Activated CD4-positive, alpha-beta T cell treated with anti-CD3 and anti-CD28 coated beads, Interleukin-2, amount 10 ng/mL, durations not matched to agents 24 days and 14 days (primary cell): Measurements from ENCODE around the gene FABP1. TPM values are rescaled to one million over a fixed set of nuclear protein-coding genes. Genes with fewer than 3 reads are reported as not detected.

Experiments
- DNase-seq: peaks from one replicate; pipeline ENCODE4 v3.0.0; 2022
- H3K27ac Mint-ChIP-seq: one replicate; pipeline ENCODE4 v1.8.0; 2022; ENCODE audit warnings: mild to moderate bottlenecking, mixed read lengths
- H3K27me3 Mint-ChIP-seq: one replicate; pipeline ENCODE4 v1.8.0; 2022; ENCODE audit warnings: mixed read lengths
- H3K36me3 Mint-ChIP-seq: one replicate; pipeline ENCODE4 v1.8.0; 2022; ENCODE audit warnings: low read depth, mild to moderate bottlenecking, mixed read lengths
- H3K4me1 Mint-ChIP-seq: one replicate; pipeline ENCODE4 v1.8.0; 2021; ENCODE audit warnings: mixed read lengths
- H3K4me3 Mint-ChIP-seq: one replicate; pipeline ENCODE4 v1.8.0; 2022; ENCODE audit warnings: mild to moderate bottlenecking, moderate library complexity, mixed read lengths
- H3K9me3 Mint-ChIP-seq: one replicate; pipeline ENCODE4 v1.8.0; 2021; ENCODE audit warnings: mixed read lengths
- intact Hi-C: fragments of 100-400 bp; cut with micrococcal nuclease; formaldehyde crosslinking; loops from one replicate; pipeline ENCODE4 v1.15.1; 2023
- total RNA-seq: library from RNA; stranded (reverse); gene quantifications from 2 replicates; pipeline ENCODE4 v1.2.3, GENCODE V29; 2022

FABP1 gene
- total RNA-seq, 1 donor from 2014 or later = not detected

DNA sequence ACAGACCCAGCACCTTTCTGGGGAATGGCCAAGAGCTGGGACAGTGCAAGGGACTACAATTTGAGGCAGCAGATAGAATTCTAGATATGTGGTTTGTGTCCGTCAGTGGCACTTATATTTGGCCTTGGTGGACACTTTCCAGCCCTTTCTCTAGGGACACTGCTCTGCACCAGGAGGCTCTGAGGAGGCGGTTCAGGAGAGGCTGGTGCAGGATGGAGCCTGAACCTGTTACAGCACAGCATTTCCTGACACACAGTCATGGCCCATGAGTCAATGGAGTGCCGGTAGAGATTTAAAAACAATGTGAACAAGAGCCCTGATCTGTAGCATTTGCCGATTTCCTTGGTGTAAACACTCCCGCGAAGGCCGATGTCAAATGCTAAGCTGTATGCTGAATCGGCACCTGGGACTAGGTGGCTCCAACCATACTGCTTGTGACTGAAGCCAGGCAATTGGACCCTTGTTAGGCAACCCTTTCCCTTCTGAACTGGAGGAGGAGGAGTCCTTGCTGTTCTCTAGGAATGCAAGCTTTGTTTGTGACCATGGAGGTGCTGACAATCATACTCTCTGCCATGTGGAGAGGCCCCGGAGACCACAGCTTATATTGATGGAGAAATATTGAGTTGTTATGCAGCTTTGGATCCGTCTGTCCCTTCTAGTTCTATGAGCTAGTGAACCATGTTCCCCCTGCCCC, 11.9 kb downstream of the FABP1 start:
- DNase-seq = no peak
- Mint-ChIP-seq H3K4me1 (no peaks in the 10 kb centered on the region), H3K9me3 (no peaks in the 10 kb centered on the region), H3K27ac (no peak overlapping the region), H3K36me3 (no peaks in the 10 kb centered on the region), H3K4me3 (no peak overlapping the region), H3K27me3 (peaks cover 3% of the 10 kb centered on the region)
- intact Hi-C loops = no loop called here

DNA sequence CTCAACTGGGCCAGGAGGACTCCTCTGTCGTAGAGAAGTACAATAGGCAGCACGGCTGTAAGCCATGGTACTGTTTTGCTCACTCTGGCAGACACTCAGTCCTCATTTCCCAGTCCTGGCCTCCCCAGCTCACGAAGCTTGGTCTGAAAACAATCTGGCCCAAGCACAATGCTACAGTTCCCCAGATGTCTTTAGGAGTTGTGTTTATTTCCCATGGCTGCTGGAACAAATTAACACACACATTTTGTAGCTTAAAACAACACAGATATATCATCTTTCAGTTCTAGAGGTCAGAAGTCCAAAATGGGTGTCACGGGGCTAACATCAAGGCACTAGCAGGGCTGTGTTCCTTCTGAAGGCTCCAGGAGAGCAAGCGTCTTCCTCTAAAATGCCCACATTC, 13.0 kb downstream of the FABP1 start:
- H3K36me3 Mint-ChIP-seq = no peaks in the 10 kb centered on the region
- no peak for DNase-seq
- no peak overlapping the region for H3K27ac Mint-ChIP-seq
- no peak overlapping the region for H3K4me3 Mint-ChIP-seq
- H3K9me3 Mint-ChIP-seq = no peaks in the 10 kb centered on the region
- no peaks in the 10 kb centered on the region for H3K4me1 Mint-ChIP-seq
- H3K27me3 Mint-ChIP-seq = peaks cover 2% of the 10 kb centered on the region
- intact Hi-C loops = no loop called here

DNA sequence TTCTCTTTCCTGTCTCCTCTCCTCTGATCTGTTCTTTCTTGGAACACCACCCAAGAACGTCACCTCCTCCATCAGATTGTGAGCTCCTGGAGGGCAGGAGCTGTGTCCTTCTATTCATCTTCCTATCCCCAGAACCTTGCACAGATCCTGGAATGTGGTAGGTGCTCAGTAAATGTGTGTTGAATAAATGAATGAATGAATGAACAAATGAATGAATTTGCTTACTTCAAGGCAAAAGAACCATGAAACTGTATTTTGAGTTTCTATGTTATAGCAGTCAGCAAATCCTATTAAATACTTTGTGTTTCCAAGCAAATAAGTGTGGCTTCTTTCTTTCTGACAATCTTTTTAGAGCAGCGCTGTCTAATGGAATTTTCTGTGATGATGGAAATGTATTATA, 14.8 kb downstream of the FABP1 start:
- no peaks in the 10 kb centered on the region for H3K36me3 Mint-ChIP-seq
- no peaks in the 10 kb centered on the region for H3K4me1 Mint-ChIP-seq
- DNase-seq = no peak
- no peaks in the 10 kb centered on the region for H3K9me3 Mint-ChIP-seq
- intact Hi-C loops = no loop called here
- H3K27ac Mint-ChIP-seq = no peak overlapping the region
- no peak overlapping the region for H3K4me3 Mint-ChIP-seq
- H3K27me3 Mint-ChIP-seq = peaks cover 2% of the 10 kb centered on the region

DNA sequence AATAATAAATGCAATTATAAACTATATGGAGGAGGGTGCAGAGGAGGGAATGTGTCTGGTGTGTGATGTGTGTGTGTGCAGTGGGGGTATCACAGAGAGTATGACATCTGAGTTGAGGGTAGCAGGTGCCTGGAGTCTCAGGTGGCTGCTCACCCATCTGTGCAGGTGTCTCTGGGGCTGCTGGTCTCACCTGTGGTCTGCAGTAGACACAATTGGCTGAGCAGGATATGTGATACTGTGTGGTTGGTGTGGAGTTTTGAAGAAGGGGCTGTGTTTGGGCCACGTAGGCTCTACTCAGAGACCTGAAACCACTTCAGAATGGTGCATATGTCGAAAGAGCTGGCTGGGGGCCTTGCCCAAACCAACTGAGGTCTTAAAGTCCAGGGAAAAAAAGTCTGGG, 17.0 kb downstream of the FABP1 start:
- Mint-ChIP-seq H3K36me3 (no peaks in the 10 kb centered on the region), H3K4me3 (no peak overlapping the region), H3K27ac (no peak overlapping the region), H3K27me3 (no peaks in the 10 kb centered on the region), H3K9me3 (no peaks in the 10 kb centered on the region), H3K4me1 (no peaks in the 10 kb centered on the region)
- DNase-seq = no peak
- intact Hi-C loops = no loop called here

DNA sequence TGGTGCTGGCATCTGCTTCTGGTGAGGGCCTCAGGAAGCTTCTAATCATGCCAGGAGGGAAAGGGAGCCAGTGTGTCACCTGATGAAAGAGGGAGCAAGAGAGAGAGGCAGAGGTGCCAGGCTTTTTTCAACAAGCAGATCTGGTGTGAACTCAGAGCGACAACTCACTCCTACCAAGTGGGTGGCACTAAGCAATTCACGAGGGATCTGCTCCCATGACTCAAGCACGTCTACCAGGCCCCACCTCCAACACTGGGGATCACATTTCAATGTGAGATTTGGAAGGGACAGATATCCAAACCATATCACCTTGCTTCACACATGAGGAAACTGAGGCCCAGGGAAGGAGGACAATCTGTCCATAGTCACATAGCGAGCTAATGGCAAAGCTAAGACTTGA, 19.1 kb downstream of the FABP1 start:
- no peaks in the 10 kb centered on the region for H3K9me3 Mint-ChIP-seq
- no peaks in the 10 kb centered on the region for H3K4me1 Mint-ChIP-seq
- H3K36me3 Mint-ChIP-seq = no peaks in the 10 kb centered on the region
- intact Hi-C loops = no loop called here
- no peak overlapping the region for H3K4me3 Mint-ChIP-seq
- no peak overlapping the region for H3K27ac Mint-ChIP-seq
- DNase-seq = no peak
- no peaks in the 10 kb centered on the region for H3K27me3 Mint-ChIP-seq

DNA sequence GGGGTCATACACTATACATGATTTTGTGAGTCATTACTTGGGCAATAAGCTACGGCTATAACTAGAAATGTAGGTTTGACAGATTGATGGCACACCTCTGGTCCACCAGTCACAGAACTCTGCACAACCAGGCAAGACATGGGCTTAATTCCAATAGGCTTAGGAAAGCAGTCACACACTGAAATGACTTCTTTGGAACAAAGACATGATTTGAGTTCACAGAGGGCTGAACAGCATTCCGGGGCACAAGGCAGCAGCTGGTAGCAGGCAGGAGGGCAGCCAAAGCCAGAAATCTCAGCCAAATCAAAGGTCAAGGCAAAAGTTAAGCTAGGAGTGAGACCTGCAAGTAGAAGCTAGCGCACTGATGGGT, 27.4 kb downstream of the FABP1 start:
- H3K4me1 Mint-ChIP-seq = no peaks in the 10 kb centered on the region
- DNase-seq = no peak
- intact Hi-C loops = no loop called here
- H3K27ac Mint-ChIP-seq = no peak overlapping the region
- H3K36me3 Mint-ChIP-seq = no peaks in the 10 kb centered on the region
- no peaks in the 10 kb centered on the region for H3K27me3 Mint-ChIP-seq
- no peak overlapping the region for H3K4me3 Mint-ChIP-seq
- no peaks in the 10 kb centered on the region for H3K9me3 Mint-ChIP-seq

DNA sequence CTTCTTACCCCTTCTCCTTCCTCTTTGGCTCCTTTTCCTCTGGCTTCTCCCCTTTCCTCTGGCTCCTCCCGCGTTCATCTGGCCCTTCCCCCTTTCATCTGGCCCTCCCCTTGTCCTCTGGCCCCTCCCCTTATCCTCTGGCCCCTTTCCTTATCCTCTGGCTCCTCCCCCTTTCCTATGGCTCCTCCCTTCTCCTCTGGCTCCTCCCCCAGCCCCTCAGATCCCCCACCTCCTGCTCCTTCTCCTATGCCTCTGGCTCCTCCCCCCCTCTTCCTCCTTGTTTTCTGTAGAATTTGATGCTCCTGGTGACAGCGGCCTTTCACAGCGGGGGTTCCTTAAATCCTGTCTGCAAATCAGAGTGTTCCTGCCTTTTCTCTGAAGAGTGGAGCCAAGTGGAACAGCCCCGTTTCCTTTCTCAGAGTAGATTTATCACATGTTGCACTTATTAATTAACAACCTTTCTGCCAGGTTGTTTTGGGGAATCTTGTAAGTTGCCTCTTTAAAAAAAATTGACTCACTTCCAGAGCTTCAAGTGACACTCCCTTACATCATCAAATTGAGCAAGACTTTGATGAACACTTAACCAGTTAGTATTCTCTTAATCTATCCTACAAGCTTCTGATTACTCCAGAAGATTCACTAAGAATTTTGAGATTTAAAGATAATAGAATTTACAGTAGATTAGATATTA, 27.9 kb downstream of the FABP1 start:
- Mint-ChIP-seq H3K27ac (no peak overlapping the region), H3K4me3 (no peak overlapping the region), H3K27me3 (no peaks in the 10 kb centered on the region), H3K9me3 (no peaks in the 10 kb centered on the region), H3K36me3 (no peaks in the 10 kb centered on the region), H3K4me1 (no peaks in the 10 kb centered on the region)
- intact Hi-C loops = no loop called here
- no peak for DNase-seq

DNA sequence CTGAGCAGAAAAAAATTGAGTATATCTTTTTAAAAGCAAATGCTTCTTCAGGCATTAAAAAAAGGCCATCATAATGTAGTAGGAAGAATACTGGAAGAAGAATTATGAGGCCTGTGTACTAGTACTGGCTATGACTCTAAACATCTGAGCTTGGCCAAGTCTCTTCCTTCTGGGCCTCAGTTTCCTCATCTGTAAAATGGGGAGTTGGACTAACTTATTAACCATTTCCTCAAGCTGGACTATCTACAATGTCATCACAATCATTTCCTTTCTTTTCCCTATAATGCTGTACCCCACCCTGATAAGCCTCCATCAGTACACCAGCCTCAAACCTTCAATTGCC, 29.3 kb downstream of the FABP1 start:
- H3K9me3 Mint-ChIP-seq = no peaks in the 10 kb centered on the region
- no peaks in the 10 kb centered on the region for H3K4me1 Mint-ChIP-seq
- no peak overlapping the region for H3K27ac Mint-ChIP-seq
- intact Hi-C loops = no loop called here
- no peak overlapping the region for H3K4me3 Mint-ChIP-seq
- H3K27me3 Mint-ChIP-seq = no peaks in the 10 kb centered on the region
- no peak for DNase-seq
- no peaks in the 10 kb centered on the region for H3K36me3 Mint-ChIP-seq

DNA sequence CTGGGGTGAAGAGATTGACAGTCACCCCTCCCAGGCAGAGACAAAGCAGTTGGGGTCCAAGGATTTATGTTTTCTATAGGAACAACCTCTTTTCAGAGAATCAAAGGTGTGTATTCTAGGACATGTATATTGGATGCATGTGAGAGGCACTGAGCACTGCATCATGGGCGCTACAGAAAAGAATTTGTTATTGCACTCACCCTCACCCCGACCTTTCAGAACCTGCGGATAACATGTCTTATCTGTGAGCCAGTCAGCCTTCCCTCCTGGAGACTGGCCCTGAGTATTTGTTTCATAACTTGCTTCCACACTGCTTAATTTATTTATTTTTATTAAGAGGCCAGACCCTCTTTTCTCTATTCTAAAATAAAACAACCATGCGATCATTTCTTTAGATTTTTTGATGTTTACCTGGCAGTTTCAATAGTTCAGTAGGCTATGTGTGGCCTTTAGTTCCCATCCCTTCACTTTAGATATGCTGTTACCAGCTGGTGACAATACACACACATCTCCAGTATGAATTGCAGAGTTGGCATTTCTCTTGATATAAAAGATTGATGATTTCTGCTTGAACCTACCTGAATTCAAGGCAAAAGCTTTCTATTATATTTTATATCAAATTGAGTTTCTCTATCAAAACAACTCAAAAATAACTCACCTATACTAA, 29.8 kb downstream of the FABP1 start:
- DNase-seq = no peak
- intact Hi-C loops = no loop called here
- no peaks in the 10 kb centered on the region for H3K9me3 Mint-ChIP-seq
- no peak overlapping the region for H3K4me3 Mint-ChIP-seq
- no peak overlapping the region for H3K27ac Mint-ChIP-seq
- no peaks in the 10 kb centered on the region for H3K36me3 Mint-ChIP-seq
- H3K4me1 Mint-ChIP-seq = no peaks in the 10 kb centered on the region
- H3K27me3 Mint-ChIP-seq = no peaks in the 10 kb centered on the region

DNA sequence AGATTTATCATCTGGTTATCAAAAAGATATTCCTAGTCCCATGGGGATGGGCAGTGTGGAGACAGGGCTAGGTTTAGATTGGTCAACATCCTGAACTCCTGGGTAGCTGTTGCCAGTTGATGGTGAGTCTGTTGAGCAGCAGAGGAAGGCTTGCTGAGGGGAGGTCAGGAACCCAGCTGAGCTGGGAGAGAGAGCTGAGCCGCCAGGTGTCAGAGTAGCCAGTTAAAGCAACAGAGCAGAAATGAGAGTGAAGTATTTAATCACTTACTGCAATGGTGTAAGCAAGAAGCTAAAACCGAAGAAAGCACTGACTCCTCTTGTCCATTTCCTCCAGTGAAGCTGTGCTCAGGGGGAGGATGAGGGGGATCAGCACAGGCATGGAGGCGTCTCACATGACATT, 30.7 kb downstream of the FABP1 start:
- no peak for DNase-seq
- no peaks in the 10 kb centered on the region for H3K36me3 Mint-ChIP-seq
- no peaks in the 10 kb centered on the region for H3K4me1 Mint-ChIP-seq
- no peaks in the 10 kb centered on the region for H3K9me3 Mint-ChIP-seq
- no peaks in the 10 kb centered on the region for H3K27me3 Mint-ChIP-seq
- H3K27ac Mint-ChIP-seq = no peak overlapping the region
- intact Hi-C loops = no loop called here
- H3K4me3 Mint-ChIP-seq = no peak overlapping the region

DNA sequence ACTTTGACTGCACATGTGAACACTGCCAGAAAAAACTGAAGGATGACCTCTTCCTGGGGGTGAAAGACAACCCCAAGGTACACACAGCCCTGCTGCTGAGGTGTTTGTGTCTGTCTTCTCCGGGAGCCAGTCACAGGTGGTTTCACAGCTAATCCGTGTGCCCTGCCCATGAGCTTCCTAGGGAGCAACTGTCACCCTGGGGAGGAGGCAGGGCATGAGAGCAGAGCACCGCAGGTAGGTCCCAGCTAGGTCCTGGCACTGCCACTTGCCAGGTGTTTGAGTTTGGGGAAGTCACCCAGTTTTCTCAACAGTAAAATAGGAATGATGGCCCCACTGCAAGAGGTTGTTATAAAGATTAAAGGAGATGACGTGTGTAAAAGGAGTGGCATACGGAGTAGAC, 31.2 kb downstream of the FABP1 start:
- intact Hi-C loops = no loop called here
- Mint-ChIP-seq H3K36me3 (no peaks in the 10 kb centered on the region), H3K4me1 (no peaks in the 10 kb centered on the region), H3K4me3 (no peak overlapping the region), H3K9me3 (no peaks in the 10 kb centered on the region), H3K27me3 (no peaks in the 10 kb centered on the region), H3K27ac (no peak overlapping the region)
- no peak for DNase-seq

DNA sequence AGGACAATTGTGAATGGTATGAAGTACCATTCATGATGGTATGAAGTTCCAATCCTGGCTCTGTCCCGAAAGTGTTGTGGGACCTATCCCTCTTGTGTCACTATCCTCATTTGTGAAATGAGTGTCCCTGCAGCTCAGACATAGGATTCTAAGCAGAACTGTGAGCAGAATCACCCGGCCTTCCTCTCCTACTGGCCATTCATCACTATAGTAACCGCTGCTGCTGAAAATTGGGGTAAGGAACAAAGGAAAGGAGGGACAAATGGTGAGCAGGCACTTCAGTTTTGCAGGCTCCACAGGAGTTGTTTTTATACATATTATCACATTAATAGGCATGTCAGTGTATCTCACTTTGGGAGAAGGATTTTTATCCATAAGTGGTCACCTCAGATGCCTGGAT, 32.8 kb downstream of the FABP1 start:
- no peaks in the 10 kb centered on the region for H3K36me3 Mint-ChIP-seq
- intact Hi-C loops = no loop called here

DNA sequence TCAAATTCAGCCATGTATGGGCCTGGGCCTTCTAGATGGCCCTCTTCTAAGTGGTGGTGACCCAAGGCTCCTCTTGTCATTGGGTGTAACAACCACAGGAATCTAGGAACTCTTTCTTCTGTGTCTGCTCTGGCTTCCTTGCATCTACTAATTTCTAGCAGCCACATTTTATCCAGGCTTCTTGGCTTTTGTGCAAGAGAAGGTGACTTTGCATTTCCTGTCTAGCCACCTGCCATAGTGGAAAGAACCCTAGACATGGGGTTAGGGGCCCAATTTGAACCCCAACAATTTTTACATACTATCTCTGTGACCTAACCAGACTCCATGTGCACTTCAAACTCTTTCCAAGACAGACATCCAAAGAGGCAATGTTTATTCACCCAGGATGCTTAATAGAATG, 35.1 kb downstream of the FABP1 start:
- peaks cover 18% of the 10 kb centered on the region for H3K4me1 Mint-ChIP-seq
- no peak for DNase-seq
- intact Hi-C loops = no loop called here
- H3K36me3 Mint-ChIP-seq = no peaks in the 10 kb centered on the region
- no peak overlapping the region for H3K27ac Mint-ChIP-seq
- no peaks in the 10 kb centered on the region for H3K27me3 Mint-ChIP-seq
- peaks cover 6% of the 10 kb centered on the region for H3K9me3 Mint-ChIP-seq
- no peak overlapping the region for H3K4me3 Mint-ChIP-seq

More for the DNA sequence above, 32.8 kb downstream of the FABP1 start:
- H3K27ac Mint-ChIP-seq = no peak overlapping the region
- no peaks in the 10 kb centered on the region for H3K27me3 Mint-ChIP-seq
- H3K4me3 Mint-ChIP-seq = no peak overlapping the region
- peaks cover 6% of the 10 kb centered on the region for H3K9me3 Mint-ChIP-seq
- H3K4me1 Mint-ChIP-seq = peaks cover 14% of the 10 kb centered on the region
- no peak for DNase-seq

DNA sequence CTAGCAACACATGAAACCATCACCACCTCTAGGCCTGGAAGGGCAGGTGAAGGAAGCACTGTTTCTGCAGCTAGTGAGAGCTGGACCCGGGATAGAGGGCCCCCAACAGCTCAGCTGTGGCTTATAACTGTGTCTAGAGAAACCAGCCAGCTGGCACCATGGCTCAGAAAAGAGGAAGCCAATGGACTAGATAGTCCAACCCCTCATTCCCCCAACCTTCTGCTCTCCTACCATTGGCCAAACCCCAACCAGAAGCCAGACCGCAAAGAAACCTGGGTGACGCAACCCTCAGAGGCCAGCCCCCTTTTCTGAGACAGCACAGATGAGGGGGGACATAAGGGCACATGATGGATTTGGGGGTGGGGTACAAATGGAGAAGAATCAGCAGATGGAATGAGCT, 35.9 kb downstream of the FABP1 start:
- Mint-ChIP-seq H3K27ac (no peak overlapping the region), H3K4me3 (no peak overlapping the region), H3K36me3 (no peaks in the 10 kb centered on the region), H3K27me3 (no peaks in the 10 kb centered on the region), H3K9me3 (peaks cover 6% of the 10 kb centered on the region), H3K4me1 (peaks cover 18% of the 10 kb centered on the region)
- intact Hi-C loops = no loop called here
- no peak for DNase-seq
